Activated T-helper 1 cell treated with anti-CD3 and anti-CD28 coated beads, Interleukin-12 subunit alpha, Interleukin-12 subunit beta, Interleukin-2, Interleukin-4 antibody, amounts not matched to agents 30 ng/mL and 10 ng/mL and 1 ng/mL, durations not matched to agents 14 hours and 24 hours and 36 hours (primary cell): ENCODE measurements around the gene CTIF. TPM values are rescaled to one million over a fixed set of nuclear protein-coding genes. Genes with fewer than 3 reads are reported as not detected.
"Not testable (repeated sequence)": the region's sequence is repeated elsewhere in the genome, so short reads cannot be mapped to it uniquely, and the experiment has no call there.

Source experiments
- DNase-seq: peaks from one replicate; pipeline ENCODE4 v3.0.0; 2021; ENCODE audit warnings: low spot score
- H3K27ac Mint-ChIP-seq: one replicate; pipeline ENCODE4 v1.8.0; 2021; ENCODE audit warnings: mild to moderate bottlenecking, mixed read lengths
- H3K27me3 Mint-ChIP-seq: one replicate; pipeline ENCODE4 v1.8.0; 2022; ENCODE audit warnings: mild to moderate bottlenecking, moderate library complexity, mixed read lengths; ENCODE audit not compliant: insufficient read depth
- H3K36me3 Mint-ChIP-seq: one replicate; pipeline ENCODE4 v1.8.0; 2021; ENCODE audit warnings: low read depth, mixed read lengths
- H3K4me1 Mint-ChIP-seq: one replicate; pipeline ENCODE4 v1.8.0; 2021; ENCODE audit warnings: low read depth, mixed read lengths
- H3K4me3 Mint-ChIP-seq: one replicate; pipeline ENCODE4 v1.8.0; 2021; ENCODE audit warnings: mild to moderate bottlenecking, moderate library complexity, mixed read lengths
- H3K9me3 Mint-ChIP-seq: one replicate; pipeline ENCODE4 v1.8.0; 2021; ENCODE audit warnings: mixed read lengths
- intact Hi-C: fragments of 100-400 bp; cut with micrococcal nuclease; formaldehyde crosslinking; loops from one replicate; pipeline ENCODE4 v1.15.1; 2024
- total RNA-seq: library from RNA; stranded (reverse); gene quantifications from 2 replicates; pipeline ENCODE4 v1.2.3, GENCODE V29; 2022

The CTIF gene
- total RNA-seq: 7.2 and 8.5 TPM in 2 replicates

DNA sequence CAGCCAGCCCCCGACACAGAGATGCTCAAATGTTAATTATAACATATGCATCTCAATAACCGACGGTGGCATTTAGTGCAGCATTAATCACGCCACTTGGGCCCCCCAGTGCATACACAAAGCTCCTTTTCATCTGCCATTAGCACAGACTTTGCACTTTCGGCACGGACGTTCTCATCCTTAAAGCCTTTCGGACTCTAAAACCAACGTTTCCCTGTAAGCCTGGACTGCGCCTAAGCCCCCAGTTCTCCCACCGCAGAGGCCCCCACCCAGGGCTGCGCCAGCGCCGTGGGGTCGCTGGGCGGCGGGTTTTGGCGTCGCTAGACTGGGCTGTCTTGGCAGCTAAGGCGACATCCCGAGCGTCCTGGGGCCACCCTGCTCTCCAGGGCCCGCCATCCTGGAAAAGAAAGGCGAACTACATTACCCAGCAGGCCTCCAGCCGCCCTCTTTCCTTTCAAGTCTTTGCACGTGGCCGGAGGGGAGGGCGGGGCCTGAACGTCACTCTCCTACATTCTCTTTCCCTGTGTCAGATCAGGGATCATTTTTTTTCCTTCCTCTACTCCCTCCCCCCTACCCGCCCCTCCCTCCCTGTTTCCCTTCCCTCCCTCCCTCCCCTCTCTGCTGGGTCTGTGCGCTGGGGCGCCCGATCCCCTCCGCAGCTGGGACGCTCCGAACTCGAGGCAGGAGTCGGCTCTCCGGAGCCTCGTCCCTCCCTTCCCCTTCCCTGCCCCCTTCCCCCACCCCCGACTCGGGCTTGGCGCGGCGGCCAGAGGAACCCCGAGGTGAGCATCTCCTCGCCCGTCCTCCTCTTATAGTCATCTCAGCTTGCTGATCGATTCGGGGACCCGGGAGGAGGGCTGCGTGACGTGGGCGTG, at the start of gene CTIF:
Gene CTIF (plus strand): TSS at position 501 of the 875 bp plus-strand sequence. CDS start 80,535 bp downstream, outside the sequence.
- H3K4me1 Mint-ChIP-seq: peaks cover 14% of the 10 kb centered on the region
- peak within 1 kb of the TSS; percentile 58 for H3K27ac Mint-ChIP-seq
- peaks cover 2% of the 10 kb centered on the region for H3K36me3 Mint-ChIP-seq
- H3K4me3 Mint-ChIP-seq: peak within 1 kb of the TSS; percentile 90
- no peaks in the 10 kb centered on the region for H3K9me3 Mint-ChIP-seq
- DNase-seq: peak; percentile 60
- intact Hi-C loops: loop anchor here (1.0 to 5.0 kb wide), 3 partner anchors 128 to 922 kb away; partner anchors contain the start of genes DYM and SMAD2
- peaks cover 30% of the 10 kb centered on the region for H3K27me3 Mint-ChIP-seq

GRCh38 chr18:48490641-48491293, 48.1 kb upstream of the CTIF start:
- Mint-ChIP-seq H3K4me3 (no peak overlapping the region), H3K27me3 (peaks cover 4% of the 10 kb centered on the region), H3K9me3 (no peaks in the 10 kb centered on the region), H3K36me3 (no peaks in the 10 kb centered on the region), H3K4me1 (no peaks in the 10 kb centered on the region), H3K27ac (peak overlapping the region; percentile 14)
- DNase-seq: no peak
- intact Hi-C loops: no loop called here

DNA sequence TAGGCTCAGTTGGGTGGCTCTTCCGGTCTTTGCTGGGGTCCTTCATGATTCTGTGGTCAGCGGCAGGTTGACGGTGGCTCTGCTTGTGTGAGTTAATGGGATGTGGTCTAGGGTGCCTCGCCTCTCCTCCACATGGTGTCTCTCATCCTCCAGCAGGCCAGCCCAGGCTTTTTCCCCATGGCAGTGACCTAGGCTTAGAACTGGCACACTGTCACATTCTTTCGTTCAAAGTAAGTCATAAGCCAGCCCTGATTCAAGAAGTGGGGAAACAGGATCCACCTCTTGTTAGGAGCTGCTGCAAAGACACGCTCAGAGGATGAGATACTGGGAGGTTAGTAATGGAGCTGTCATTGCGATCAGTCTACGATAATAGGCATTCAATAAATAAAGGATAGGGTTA, 46.0 kb upstream of the CTIF start:
- no peak for DNase-seq
- no peaks in the 10 kb centered on the region for H3K36me3 Mint-ChIP-seq
- H3K27ac Mint-ChIP-seq: no peak overlapping the region
- peaks cover 7% of the 10 kb centered on the region for H3K9me3 Mint-ChIP-seq
- no peaks in the 10 kb centered on the region for H3K4me1 Mint-ChIP-seq
- intact Hi-C loops: no loop called here
- H3K27me3 Mint-ChIP-seq: peaks cover 7% of the 10 kb centered on the region
- no peak overlapping the region for H3K4me3 Mint-ChIP-seq

DNA sequence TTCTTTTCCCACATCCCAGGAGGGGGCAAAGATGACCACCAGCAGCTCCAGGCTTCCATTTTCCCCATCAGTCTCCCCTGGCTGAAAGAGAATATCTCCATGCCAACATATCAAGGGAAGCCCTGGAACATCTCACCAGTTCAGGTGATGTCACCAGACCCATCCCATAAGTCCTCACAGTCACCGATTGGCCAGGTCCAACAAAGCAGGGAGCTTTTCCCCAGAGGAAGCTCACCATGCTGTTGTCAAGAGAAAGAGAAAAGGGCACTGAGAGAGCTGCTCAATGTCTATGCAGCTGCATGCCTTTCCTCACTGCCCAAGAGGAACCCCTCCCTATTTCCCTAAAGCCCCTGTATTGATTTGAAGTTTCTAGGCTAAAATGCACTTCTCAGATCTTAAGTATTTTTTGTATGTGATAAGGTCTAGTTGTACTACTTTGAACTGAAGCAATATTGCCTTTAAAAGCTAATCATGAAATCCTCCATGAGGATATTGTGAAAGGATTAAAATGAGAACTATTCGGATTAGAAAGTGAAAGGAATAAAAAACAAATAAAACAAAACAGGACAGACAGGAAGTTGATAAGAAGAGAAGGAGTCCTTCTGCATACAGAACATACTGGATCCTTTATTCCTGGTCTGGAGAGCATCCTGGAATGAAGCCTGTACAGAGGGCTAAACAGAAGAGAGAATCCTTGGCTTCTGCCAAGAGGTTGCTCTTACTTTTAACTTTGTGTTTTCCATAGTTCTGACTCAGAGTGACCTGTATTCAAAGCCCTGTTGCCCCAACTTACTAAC, 45.2 kb upstream of the CTIF start:
- H3K9me3 Mint-ChIP-seq: peaks cover 11% of the 10 kb centered on the region
- H3K27me3 Mint-ChIP-seq: peaks cover 10% of the 10 kb centered on the region
- DNase-seq: no peak
- intact Hi-C loops: no loop called here
- no peaks in the 10 kb centered on the region for H3K4me1 Mint-ChIP-seq
- H3K36me3 Mint-ChIP-seq: no peaks in the 10 kb centered on the region
- no peak overlapping the region for H3K4me3 Mint-ChIP-seq
- no peak overlapping the region for H3K27ac Mint-ChIP-seq

- Mint-ChIP-seq H3K27me3 (peaks cover 25% of the 10 kb centered on the region), H3K9me3 (peaks cover 11% of the 10 kb centered on the region), H3K36me3 (no peaks in the 10 kb centered on the region), H3K4me3 (no peak overlapping the region), H3K27ac (no peak overlapping the region), H3K4me1 (no peaks in the 10 kb centered on the region)
- intact Hi-C loops: no loop called here
- no peak for DNase-seq
Measured at GRCh38 chr18:48497863-48498262, 41.0 kb upstream of the CTIF start.

GRCh38 chr18:48500517-48500916, 38.3 kb upstream of the CTIF start:
- no peak for DNase-seq
- Mint-ChIP-seq H3K27ac (no peak overlapping the region), H3K4me3 (no peak overlapping the region), H3K4me1 (no peaks in the 10 kb centered on the region), H3K36me3 (no peaks in the 10 kb centered on the region), H3K27me3 (peaks cover 25% of the 10 kb centered on the region), H3K9me3 (peaks cover 11% of the 10 kb centered on the region)
- intact Hi-C loops: no loop called here

DNA sequence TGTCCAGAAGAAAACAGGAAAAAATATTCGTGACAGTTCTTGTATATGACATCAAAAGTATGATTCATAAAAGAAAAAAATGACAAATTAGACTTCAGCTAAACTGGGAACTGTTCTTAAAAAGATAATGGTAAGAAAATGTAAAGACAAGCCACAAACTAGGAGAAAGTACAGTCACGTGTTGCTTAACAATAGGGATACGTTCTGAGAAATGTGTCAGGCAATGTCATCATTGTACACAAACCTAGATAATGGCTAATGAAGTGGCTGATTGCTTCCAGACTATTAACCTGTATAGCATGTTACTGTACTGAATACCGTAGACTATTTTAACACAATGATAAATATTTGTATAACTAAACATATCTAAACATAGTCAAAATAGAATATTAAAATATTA, 35.9 kb upstream of the CTIF start:
- no peak overlapping the region for H3K27ac Mint-ChIP-seq
- no peaks in the 10 kb centered on the region for H3K4me1 Mint-ChIP-seq
- no peak for DNase-seq
- H3K4me3 Mint-ChIP-seq: no peak overlapping the region
- H3K36me3 Mint-ChIP-seq: no peaks in the 10 kb centered on the region
- peaks cover 22% of the 10 kb centered on the region for H3K9me3 Mint-ChIP-seq
- intact Hi-C loops: no loop called here
- H3K27me3 Mint-ChIP-seq: peaks cover 26% of the 10 kb centered on the region

DNA sequence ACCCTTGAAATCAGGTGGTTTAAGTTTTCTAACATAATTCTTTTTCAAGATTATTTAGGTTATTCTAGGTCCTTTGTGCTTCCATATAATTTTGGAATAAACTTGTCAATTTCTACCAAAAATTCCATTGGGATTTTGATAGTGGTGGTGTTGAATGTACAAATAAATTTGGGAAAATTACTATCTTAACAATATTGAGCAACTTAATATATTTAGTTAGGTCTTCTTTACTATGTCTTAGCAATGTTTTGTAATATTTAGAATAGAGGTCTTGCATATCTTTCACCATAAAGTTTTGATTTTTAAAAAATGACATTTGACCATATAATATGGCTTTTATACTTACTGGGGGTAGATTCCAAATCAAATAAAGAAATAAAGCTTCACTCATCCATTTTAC, 34.0 kb upstream of the CTIF start:
- intact Hi-C loops: no loop called here
- peaks cover 17% of the 10 kb centered on the region for H3K27me3 Mint-ChIP-seq
- no peak overlapping the region for H3K27ac Mint-ChIP-seq
- no peak for DNase-seq
- H3K4me1 Mint-ChIP-seq: no peaks in the 10 kb centered on the region
- H3K4me3 Mint-ChIP-seq: no peak overlapping the region
- peaks cover 23% of the 10 kb centered on the region for H3K9me3 Mint-ChIP-seq
- no peaks in the 10 kb centered on the region for H3K36me3 Mint-ChIP-seq

DNA sequence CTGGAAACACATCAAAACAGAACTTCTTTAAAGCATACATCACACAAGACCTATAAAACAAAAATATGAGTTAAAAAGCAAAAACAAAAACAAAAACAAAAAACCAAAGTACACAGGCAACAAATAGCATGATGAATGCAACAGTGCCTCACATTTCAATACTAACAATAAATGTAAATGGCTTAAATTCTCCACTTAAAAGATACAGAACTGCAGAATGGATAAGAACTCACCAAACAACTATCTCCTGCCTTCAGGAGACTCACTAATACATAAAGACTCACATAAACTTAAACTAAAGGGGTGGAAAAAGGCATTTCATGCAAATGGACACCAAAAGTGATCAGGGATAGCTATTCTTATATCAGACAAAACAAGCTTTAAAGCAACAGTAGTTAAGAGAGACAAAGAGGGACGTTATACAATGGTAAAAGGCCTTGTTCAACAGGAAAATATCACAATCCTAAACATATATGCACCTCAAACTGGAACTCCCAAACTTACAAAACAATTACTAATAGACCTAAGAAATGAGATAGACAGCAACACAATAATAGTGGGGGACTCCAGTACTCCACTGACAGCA, 31.8 kb upstream of the CTIF start:
- H3K4me3 Mint-ChIP-seq, H3K27me3 Mint-ChIP-seq, H3K36me3 Mint-ChIP-seq, H3K4me1 Mint-ChIP-seq, intact Hi-C loops, H3K27ac Mint-ChIP-seq, DNase-seq: not testable (repeated sequence)
- H3K9me3 Mint-ChIP-seq: peaks cover 23% of the 10 kb centered on the region

- H3K36me3 Mint-ChIP-seq, H3K9me3 Mint-ChIP-seq, H3K27ac Mint-ChIP-seq, intact Hi-C loops, H3K27me3 Mint-ChIP-seq, H3K4me3 Mint-ChIP-seq, DNase-seq, H3K4me1 Mint-ChIP-seq: not testable (repeated sequence)
Measured at GRCh38 chr18:48512498-48512897, 26.3 kb upstream of the CTIF start.

DNA sequence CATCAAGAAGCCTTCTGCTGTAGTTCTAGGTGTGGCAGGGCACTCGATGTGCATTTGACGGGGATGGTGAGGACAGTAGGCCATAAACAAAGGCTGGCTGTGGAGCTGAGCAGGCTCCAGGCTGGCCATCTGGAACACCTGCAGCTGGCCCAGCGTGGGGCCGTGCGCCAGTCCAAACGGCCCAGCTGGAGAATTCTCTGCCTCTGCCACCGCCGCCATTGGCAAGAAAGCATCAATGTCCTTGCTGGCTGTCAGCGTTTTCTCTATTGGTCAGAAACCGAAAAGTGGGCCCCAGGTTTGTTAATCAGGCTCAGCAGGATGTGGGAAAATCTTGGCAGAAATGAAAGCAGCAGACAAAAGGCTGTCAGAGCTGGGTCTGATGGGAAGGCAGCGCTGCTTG, 24.0 kb upstream of the CTIF start:
- no peaks in the 10 kb centered on the region for H3K9me3 Mint-ChIP-seq
- no peak overlapping the region for H3K27ac Mint-ChIP-seq
- H3K4me3 Mint-ChIP-seq: no peak overlapping the region
- intact Hi-C loops: no loop called here
- H3K27me3 Mint-ChIP-seq: peaks cover 4% of the 10 kb centered on the region
- no peaks in the 10 kb centered on the region for H3K4me1 Mint-ChIP-seq
- no peak for DNase-seq
- no peaks in the 10 kb centered on the region for H3K36me3 Mint-ChIP-seq

GRCh38 chr18:48517048-48517447, 21.8 kb upstream of the CTIF start:
- intact Hi-C loops: no loop called here
- no peak for DNase-seq
- no peaks in the 10 kb centered on the region for H3K4me1 Mint-ChIP-seq
- H3K4me3 Mint-ChIP-seq: no peak overlapping the region
- H3K9me3 Mint-ChIP-seq: no peaks in the 10 kb centered on the region
- H3K27me3 Mint-ChIP-seq: peaks cover 13% of the 10 kb centered on the region
- H3K36me3 Mint-ChIP-seq: no peaks in the 10 kb centered on the region
- H3K27ac Mint-ChIP-seq: no peak overlapping the region
